HepG2 (cell line): ENCODE measurements around the gene TMEM127. TPM values are rescaled to one million over a fixed set of nuclear protein-coding genes. Genes with fewer than 3 reads are reported as not detected.

Experiments
- ATAC-seq: fragments of 200-7000 bp; cut with Tn5 transposase; 3 replicates; pipeline ENCODE4 v1.9.1; 2020; ENCODE audit warnings: mild to moderate bottlenecking, moderate library complexity
- BruUV-seq: library from RNA; stranded (reverse); fragments of 400-500 nt; replicated peaks from 2 replicates; lab custom pipeline; 2021; lab: Mats Ljungman, UMichigan
- CTCF ChIA-PET: fragments of 300-600 bp; formaldehyde crosslinking; extraction: SDS; loops from one replicate; lab custom pipeline; 2021; ENCODE audit warnings: low total read pairs, inconsistent platforms, low intra/inter-chr PET ratio; lab: Yijun Ruan, JAX
- POLR2A ChIA-PET: fragments of 350-600 bp; sonication (Branson Sonifier 250); formaldehyde crosslinking; loops from one replicate; lab custom pipeline; 2020; ENCODE audit warnings: antibody characterized with exemption, inconsistent platforms; lab: Yijun Ruan, JAX
- DNase-seq: peaks from one replicate; pipeline ENCODE4 v3.0.0-alpha.2; 2015; ENCODE audit warnings: low spot score
- FAIRE-seq: peaks from 3 replicates; lab custom pipeline; 2011; peaks lifted over from hg19 to GRCh38; lab: Jason Lieb, UNC
- H2AFZ ChIP-seq: one replicate; pipeline ENCODE4 v1.6.1; 2011; ENCODE audit warnings: low read length, inconsistent platforms
- H3K27ac ChIP-seq: fragments of 300-600 bp; 3 replicates; pipeline ENCODE4 v1.8.0; 2011; ENCODE audit warnings: mixed run types, mild to moderate bottlenecking, mixed read lengths, low read length, inconsistent platforms; ENCODE audit not compliant: insufficient read depth; ENCODE audit errors: extremely low read length
- H3K27me3 ChIP-seq, 2 experiments: fragments of 200-600 bp in 1 of 2; 2 replicates in 1 of 2; 3 replicates in 1 of 2; pipeline versions ENCODE4 v1.6.0 to v1.8.0; 2011; ENCODE audit warnings: low read length in 2 of 2, mild to moderate bottlenecking in 2 of 2, moderate library complexity in 2 of 2, inconsistent platforms in 1 of 2; ENCODE audit not compliant: insufficient read depth in 2 of 2, control insufficient read depth in 1 of 2
- H3K36me3 ChIP-seq, 2 experiments: fragments of 200-600 bp in 1 of 2; replicated peaks in 1 of 2; 2 replicates in 1 of 2; 3 replicates in 1 of 2; pipeline versions ENCODE4 v1.5.1 to v1.8.0; 2011; ENCODE audit warnings: low read length in 2 of 2, inconsistent platforms in 1 of 2; ENCODE audit not compliant: insufficient read depth in 2 of 2, control insufficient read depth in 1 of 2
- H3K4me1 ChIP-seq: 2 replicates; pipeline ENCODE4 v1.5.1; 2012; ENCODE audit warnings: low read length, inconsistent platforms; ENCODE audit not compliant: insufficient read depth
- H3K4me2 ChIP-seq: 2 replicates; pipeline ENCODE4 v1.6.0; 2011; ENCODE audit warnings: low read depth, low read length, inconsistent platforms
- H3K4me3 ChIP-seq, 3 experiments: fragments of 200-600 bp in 1 of 3; sonication (generic), shearing (Covaris generic) in 1 of 3; replicated peaks in 1 of 3; 2 replicates each; pipeline ENCODE4 v1.5.1; 2011 to 2016; ENCODE audit warnings: low read length in 3 of 3, inconsistent platforms in 2 of 3, low read depth in 2 of 3, mild to moderate bottlenecking in 2 of 3, control low read depth in 1 of 3, mixed read lengths in 1 of 3; ENCODE audit not compliant: insufficient read depth in 1 of 3
- H3K79me2 ChIP-seq: one replicate; pipeline ENCODE4 v1.6.1; 2011; ENCODE audit warnings: low read length, inconsistent platforms; ENCODE audit not compliant: insufficient read depth
- H3K9ac ChIP-seq: 2 replicates; pipeline ENCODE4 v1.6.0; 2011; ENCODE audit warnings: mild to moderate bottlenecking, low read depth, low read length, inconsistent platforms; ENCODE audit not compliant: insufficient read depth
- H3K9me3 ChIP-seq: 2 replicates; pipeline ENCODE4 v1.5.1; 2012; ENCODE audit warnings: mild to moderate bottlenecking, low read length
- H4K20me1 ChIP-seq: 2 replicates; pipeline ENCODE4 v1.6.0; 2011; ENCODE audit warnings: inconsistent platforms, mild to moderate bottlenecking, low read length, moderate library complexity; ENCODE audit not compliant: insufficient read depth
- BHLHE40 ChIP-seq: IDR thresholded peaks from 2 replicates; pipeline ENCODE4 v1.6.1; 2011; ENCODE audit warnings: low read length, improper control_type of control experiment
- FLYWCH1 ChIP-seq: sonication (generic); formaldehyde crosslinking; IDR thresholded peaks from 2 replicates; pipeline ENCODE4 v1.8.1; 2023; ENCODE audit warnings: mild to moderate bottlenecking, missing genetic modification reagents
- JDP2 ChIP-seq: sonication (generic); formaldehyde crosslinking; IDR thresholded peaks from 2 replicates; pipeline ENCODE4 v1.8.1; 2022; ENCODE audit warnings: missing genetic modification reagents, borderline replicate concordance
- MAX ChIP-seq: IDR thresholded peaks from 2 replicates; pipeline ENCODE4 v1.6.1; 2012; ENCODE audit warnings: inconsistent platforms
- MTA1 ChIP-seq: sonication (generic); formaldehyde crosslinking; IDR thresholded peaks from 2 replicates; pipeline ENCODE4 v1.4.0; 2020; ENCODE audit warnings: missing genetic modification reagents, mild to moderate bottlenecking, borderline replicate concordance
- MYC ChIP-seq: sonication (generic); formaldehyde crosslinking; IDR thresholded peaks from 2 replicates; pipeline ENCODE4 v1.9.0; 2021; ENCODE audit warnings: missing genetic modification reagents, borderline replicate concordance
- RAD21 ChIP-seq: fragments of 450-650 bp; formaldehyde crosslinking; IDR thresholded peaks from 2 replicates; pipeline ENCODE4 v1.5.0; 2020; ENCODE audit warnings: mild to moderate bottlenecking
- REL ChIP-seq: sonication (generic); formaldehyde crosslinking; conservative IDR thresholded peaks from 2 replicates; pipeline ENCODE4 v1.8.0; 2022; ENCODE audit warnings: mild to moderate bottlenecking, missing genetic modification reagents, moderate library complexity
- SALL1 ChIP-seq: sonication (generic); formaldehyde crosslinking; IDR thresholded peaks from 2 replicates; pipeline ENCODE4 v1.8.0; 2022; ENCODE audit warnings: mild to moderate bottlenecking, missing genetic modification reagents
- ZKSCAN8 ChIP-seq: IDR thresholded peaks from 2 replicates; pipeline ENCODE4 v1.6.1; 2016; ENCODE audit warnings: borderline replicate concordance, missing genetic modification reagents, missing compliant biosample characterization
- ZNF326 ChIP-seq: sonication (generic); formaldehyde crosslinking; IDR thresholded peaks from 2 replicates; pipeline ENCODE4 v1.4.0; 2020; ENCODE audit warnings: missing genetic modification reagents, borderline replicate concordance
- ZNF414 ChIP-seq: sonication (generic); formaldehyde crosslinking; IDR thresholded peaks from 2 replicates; pipeline ENCODE4 v1.5.0; 2020; ENCODE audit warnings: missing genetic modification reagents
- ZNF432 ChIP-seq: sonication (generic); formaldehyde crosslinking; IDR thresholded peaks from 2 replicates; pipeline ENCODE4 v1.5.0; 2020; ENCODE audit warnings: missing genetic modification reagents, mild to moderate bottlenecking, borderline replicate concordance
- ZNF556 ChIP-seq: sonication (generic); formaldehyde crosslinking; IDR thresholded peaks from 2 replicates; pipeline ENCODE4 v1.4.0; 2020; ENCODE audit warnings: mild to moderate bottlenecking, missing genetic modification reagents, borderline replicate concordance
- ZNF879 ChIP-seq: sonication (generic); formaldehyde crosslinking; IDR thresholded peaks from 2 replicates; pipeline ENCODE4 v1.8.1; 2023; ENCODE audit warnings: missing genetic modification reagents
- WGBS: methylation state at CpG from one replicate; pipeline ENCODE4 v1.1.6; 2017; ENCODE audit warnings: low lambda C conversion rate; 5-methylcytosine and 5-hydroxymethylcytosine counted together
- in situ Hi-C: cut with HindIII; loops from 2 replicates; pipeline ENCODE4 v1.10.0; 2017; ENCODE audit warnings: low pct_unique_long_range_greater_than_20kb; ENCODE audit not compliant: extremely low pct_ligation_motif_present
- intact Hi-C: fragments of 100-400 bp; cut with micrococcal nuclease; formaldehyde crosslinking; loops from one replicate; pipeline ENCODE4 v1.10.0; 2022; ENCODE audit not compliant: unreplicated experiment
- polyA plus RNA-seq, 8 experiments: library from polyadenylated mRNA; depleted of rRNA in 3 of 8; stranded (reverse) in 7 of 8; unstranded in 1 of 8; fragments of >200 nt; fragmentation: Illumina TruSeq in 4 of 8; extraction: Trizol in 4 of 8; gene quantifications; 2 replicates each; pipeline versions ENCODE4 v1.2.1 to v1.2.3, GENCODE V29; 2011 to 2016; ENCODE audit warnings: low read depth in 4 of 8, missing spikeins in 1 of 8, mixed read lengths in 1 of 8; ENCODE audit not compliant: insufficient read depth in 1 of 8
- total RNA-seq, 5 experiments: library from RNA; depleted of rRNA; stranded (reverse); fragments of >200 nt; fragmentation: Illumina TruSeq; extraction: Trizol; gene quantifications; 2 replicates each; pipeline ENCODE4 v1.2.3, GENCODE V29; 2016; ENCODE audit warnings: low read depth in 1 of 5
- TF ChIP-seq, protein P1 (sequence below): sonication (generic); formaldehyde crosslinking; IDR thresholded peaks from 2 replicates; pipeline ENCODE4 v1.5.1; 2020; ENCODE audit warnings: mild to moderate bottlenecking, missing genetic modification reagents, moderate library complexity
- TF ChIP-seq, protein P2 (sequence below): sonication (generic); formaldehyde crosslinking; IDR thresholded peaks from 2 replicates; pipeline ENCODE4 v1.8.1; 2023; ENCODE audit warnings: mild to moderate bottlenecking, missing genetic modification reagents

TMEM127 gene
- total and polyA plus RNA-seq, 2 of the 13 experiments (the other 11 are each of a cell fraction or from before 2014, with no cell fraction given): 21.5 to 33.9 TPM

GRCh38 chr2:96253006-96253405, 12.8 kb downstream of the TMEM127 start (continued):
- TF ChIP-seq BHLHE40: peak; percentile 87
- TF ChIP-seq RAD21 (CRISPR knock-in tag): peak; percentile 75
- TF ChIP-seq, protein P1, sequence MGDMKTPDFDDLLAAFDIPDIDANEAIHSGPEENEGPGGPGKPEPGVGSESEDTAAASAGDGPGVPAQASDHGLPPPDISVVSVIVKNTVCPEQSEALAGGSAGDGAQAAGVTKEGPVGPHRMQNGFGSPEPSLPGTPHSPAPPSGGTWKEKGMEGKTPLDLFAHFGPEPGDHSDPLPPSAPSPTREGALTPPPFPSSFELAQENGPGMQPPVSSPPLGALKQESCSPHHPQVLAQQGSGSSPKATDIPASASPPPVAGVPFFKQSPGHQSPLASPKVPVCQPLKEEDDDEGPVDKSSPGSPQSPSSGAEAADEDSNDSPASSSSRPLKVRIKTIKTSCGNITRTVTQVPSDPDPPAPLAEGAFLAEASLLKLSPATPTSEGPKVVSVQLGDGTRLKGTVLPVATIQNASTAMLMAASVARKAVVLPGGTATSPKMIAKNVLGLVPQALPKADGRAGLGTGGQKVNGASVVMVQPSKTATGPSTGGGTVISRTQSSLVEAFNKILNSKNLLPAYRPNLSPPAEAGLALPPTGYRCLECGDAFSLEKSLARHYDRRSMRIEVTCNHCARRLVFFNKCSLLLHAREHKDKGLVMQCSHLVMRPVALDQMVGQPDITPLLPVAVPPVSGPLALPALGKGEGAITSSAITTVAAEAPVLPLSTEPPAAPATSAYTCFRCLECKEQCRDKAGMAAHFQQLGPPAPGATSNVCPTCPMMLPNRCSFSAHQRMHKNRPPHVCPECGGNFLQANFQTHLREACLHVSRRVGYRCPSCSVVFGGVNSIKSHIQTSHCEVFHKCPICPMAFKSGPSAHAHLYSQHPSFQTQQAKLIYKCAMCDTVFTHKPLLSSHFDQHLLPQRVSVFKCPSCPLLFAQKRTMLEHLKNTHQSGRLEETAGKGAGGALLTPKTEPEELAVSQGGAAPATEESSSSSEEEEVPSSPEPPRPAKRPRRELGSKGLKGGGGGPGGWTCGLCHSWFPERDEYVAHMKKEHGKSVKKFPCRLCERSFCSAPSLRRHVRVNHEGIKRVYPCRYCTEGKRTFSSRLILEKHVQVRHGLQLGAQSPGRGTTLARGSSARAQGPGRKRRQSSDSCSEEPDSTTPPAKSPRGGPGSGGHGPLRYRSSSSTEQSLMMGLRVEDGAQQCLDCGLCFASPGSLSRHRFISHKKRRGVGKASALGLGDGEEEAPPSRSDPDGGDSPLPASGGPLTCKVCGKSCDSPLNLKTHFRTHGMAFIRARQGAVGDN (CRISPR knock-in tag): peak; percentile 47
- TF ChIP-seq ZKSCAN8: no peak
- TF ChIP-seq SALL1: peak; percentile 29

DNA sequence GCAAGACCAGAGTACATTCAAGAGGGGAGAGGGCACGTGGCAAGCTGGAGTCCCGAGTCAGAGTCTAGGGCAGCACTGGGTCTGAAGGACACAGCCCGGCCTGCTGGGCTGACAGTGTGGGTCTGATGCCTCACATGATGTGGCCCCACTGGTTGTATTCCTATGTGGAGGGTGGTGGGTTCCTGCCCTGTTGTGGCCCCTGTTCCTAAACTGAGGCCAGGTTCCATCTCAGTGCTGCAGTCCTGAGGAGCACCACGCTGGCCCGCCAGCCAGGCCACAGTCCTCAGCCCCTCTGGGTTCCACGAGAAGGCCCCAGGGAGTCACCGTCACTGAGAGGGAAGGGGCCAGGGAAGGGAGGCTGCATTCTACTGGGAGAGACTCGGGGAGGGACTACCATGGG, 13.3 kb downstream of the TMEM127 start:
- no peaks in the 10 kb centered on the region for H3K9me3 ChIP-seq
- intact Hi-C loops (loop anchor here (5.0 kb wide), 1 partner anchor 255 kb away; the partner anchor contains the start of gene NEURL3), in situ Hi-C loops (no loop called here)
- 94% methylated on average over 8 of the region's 8 CpGs for WGBS
- no TSS peak for BruUV-seq
- no peaks in the 10 kb centered on the region for H3K27me3 ChIP-seq
- ChIA-PET CTCF (interaction anchor here (2.4 to 3.2 kb wide), 2 partner anchors 12 to 15 kb away, joined by 16 to 19 read pairs; partner anchors contain the start of genes CIAO1 and TMEM127), POLR2A (interaction anchor here (0.6 to 6.5 kb wide), 6 partner anchors 8 to 45 kb away, joined by 3 to 63 read pairs (median 6); partner anchors contain the start of genes CIAO1, STARD7 and TMEM127)
- DNase-seq (no peak), FAIRE-seq (no peak), ATAC-seq (no peak)
- H3K36me3 ChIP-seq: peaks cover 22 to 41% of the 10 kb centered on the region in 2 experiments
- no peak overlapping the region for H3K4me3 ChIP-seq
- no peak overlapping the region for H2AFZ ChIP-seq
- peaks cover 27% of the 10 kb centered on the region for H3K4me1 ChIP-seq
- no peak overlapping the region for H3K4me2 ChIP-seq
- peaks cover 9% of the 10 kb centered on the region for H3K79me2 ChIP-seq
- H3K27ac ChIP-seq: peak overlapping the region; percentile 50
- no peak overlapping the region for H3K9ac ChIP-seq
- H4K20me1 ChIP-seq: no peaks in the 10 kb centered on the region
- TF ChIP-seq, protein P2, sequence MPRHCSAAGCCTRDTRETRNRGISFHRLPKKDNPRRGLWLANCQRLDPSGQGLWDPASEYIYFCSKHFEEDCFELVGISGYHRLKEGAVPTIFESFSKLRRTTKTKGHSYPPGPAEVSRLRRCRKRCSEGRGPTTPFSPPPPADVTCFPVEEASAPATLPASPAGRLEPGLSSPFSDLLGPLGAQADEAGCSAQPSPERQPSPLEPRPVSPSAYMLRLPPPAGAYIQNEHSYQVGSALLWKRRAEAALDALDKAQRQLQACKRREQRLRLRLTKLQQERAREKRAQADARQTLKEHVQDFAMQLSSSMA (CRISPR knock-in tag): no peak
- TF ChIP-seq REL (CRISPR knock-in tag) (no peak), ZNF556 (CRISPR knock-in tag) (no peak), MYC (peak; percentile 17; the same call in 1 of the 2 replicates), FLYWCH1 (CRISPR knock-in tag) (no peak), MAX (0 out of 2 replicates have a peak, but pooled peaks have one; percentile 5), ZNF879 (no peak), ZNF432 (CRISPR knock-in tag) (no peak), ZNF414 (no peak), MTA1 (CRISPR knock-in tag) (no peak), JDP2 (CRISPR knock-in tag) (no peak), ZNF326 (CRISPR knock-in tag) (no peak)
